ENCODE data around the gene MALRD1. TPM values are rescaled to one million over a fixed set of nuclear protein-coding genes. Genes with fewer than 3 reads are reported as not detected.

MALRD1 gene
- total RNA-seq, 1 experiment from 2014 or later = not detected

DNA sequence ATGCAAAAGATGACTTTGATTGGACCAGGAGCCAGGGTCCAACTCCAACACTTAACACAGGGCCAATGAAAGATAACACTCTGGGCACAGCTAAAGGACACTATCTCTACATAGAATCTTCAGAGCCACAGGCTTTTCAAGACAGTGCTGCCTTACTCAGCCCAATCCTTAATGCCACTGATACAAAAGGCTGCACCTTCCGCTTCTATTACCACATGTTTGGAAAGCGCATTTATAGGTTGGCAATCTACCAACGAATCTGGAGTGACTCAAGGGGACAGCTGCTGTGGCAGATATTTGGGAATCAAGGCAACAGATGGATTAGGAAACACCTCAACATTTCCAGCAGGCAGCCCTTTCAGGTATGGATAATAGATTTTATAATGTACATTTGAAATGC is 160.7 kb downstream of the MALRD1 start:
- DNase-seq (ENCODE audit: extremely low read depth, low read depth) = no peak

DNA sequence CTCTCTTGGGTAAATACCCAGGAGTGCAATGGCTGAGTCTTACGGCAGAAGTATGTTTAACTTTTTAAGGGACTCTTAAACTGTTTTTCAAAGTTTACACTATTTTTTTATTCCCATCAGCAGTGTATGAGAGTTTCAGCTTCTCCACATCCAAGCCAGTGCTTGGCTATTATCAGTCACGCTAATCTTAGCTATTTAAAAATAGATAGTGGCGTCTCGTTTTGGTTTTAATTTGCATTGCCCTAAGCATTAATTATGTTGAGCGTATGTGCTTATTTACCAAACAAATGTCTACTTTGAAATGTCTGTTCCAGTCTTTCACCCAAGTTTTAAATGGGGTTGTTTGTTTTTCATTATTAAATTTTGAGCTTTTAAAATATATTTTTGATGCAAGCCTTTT is 164.0 kb downstream of the MALRD1 start:
- DNase-seq (ENCODE audit: extremely low read depth, low read depth) = no peak

GRCh38 chr10:19221216-19221615 is 172.6 kb downstream of the MALRD1 start:
- no peak for DNase-seq (ENCODE audit: extremely low read depth, low read depth)

GRCh38 chr10:19226025-19226424 is 177.4 kb downstream of the MALRD1 start:
- no peak for DNase-seq (ENCODE audit: extremely low read depth, low read depth)

- DNase-seq (ENCODE audit: extremely low read depth, low read depth) = no peak
Observed at GRCh38 chr10:19231034-19231433, 182.4 kb downstream of the MALRD1 start.

DNA sequence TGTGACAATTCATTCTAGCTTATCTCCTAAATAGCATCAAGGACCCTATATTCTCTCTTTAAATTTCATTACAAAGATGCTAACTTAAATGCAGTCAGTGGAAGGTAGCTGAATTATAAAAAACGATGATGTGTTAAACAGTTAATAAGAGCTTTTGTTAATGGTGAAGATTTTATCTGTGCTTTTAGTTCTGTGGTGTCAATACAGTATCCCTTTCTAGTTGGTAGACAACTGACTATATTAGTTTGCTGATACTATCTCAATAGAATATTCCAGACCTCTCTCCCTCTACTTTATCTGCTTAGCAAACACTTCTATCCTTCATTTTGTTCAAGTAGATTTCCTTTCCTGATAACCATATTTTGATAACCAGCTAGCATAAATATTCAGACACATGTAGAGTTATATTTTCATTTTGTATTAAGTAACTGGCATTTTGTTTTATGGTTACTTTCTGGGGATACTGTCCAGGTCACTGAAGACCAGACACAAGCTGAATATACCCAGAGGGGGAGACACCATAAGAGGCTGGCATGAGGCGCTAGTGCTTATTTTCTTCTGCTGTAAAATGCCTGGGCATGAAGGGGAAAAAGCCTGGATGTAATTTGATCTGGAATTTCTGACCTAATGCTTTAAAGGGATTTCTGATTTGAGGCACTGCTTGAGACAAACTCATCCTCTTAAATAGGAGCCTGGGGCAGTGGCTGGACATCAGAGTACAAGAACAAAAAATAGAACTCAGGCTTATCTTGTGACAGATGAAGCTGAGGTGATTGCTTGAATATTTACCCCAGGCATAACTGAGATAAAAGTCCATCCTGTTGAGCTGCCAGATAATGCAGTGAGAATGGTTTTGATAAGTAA is 197.5 kb downstream of the MALRD1 start:
- DNase-seq (ENCODE audit: extremely low read depth, low read depth) = no peak

- DNase-seq (ENCODE audit: extremely low read depth, low read depth) = no peak
Observed at GRCh38 chr10:19247843-19248242, 199.2 kb downstream of the MALRD1 start.

- no peak for DNase-seq (ENCODE audit: extremely low read depth, low read depth)
Observed at GRCh38 chr10:19250546-19250945, 201.9 kb downstream of the MALRD1 start.

DNA sequence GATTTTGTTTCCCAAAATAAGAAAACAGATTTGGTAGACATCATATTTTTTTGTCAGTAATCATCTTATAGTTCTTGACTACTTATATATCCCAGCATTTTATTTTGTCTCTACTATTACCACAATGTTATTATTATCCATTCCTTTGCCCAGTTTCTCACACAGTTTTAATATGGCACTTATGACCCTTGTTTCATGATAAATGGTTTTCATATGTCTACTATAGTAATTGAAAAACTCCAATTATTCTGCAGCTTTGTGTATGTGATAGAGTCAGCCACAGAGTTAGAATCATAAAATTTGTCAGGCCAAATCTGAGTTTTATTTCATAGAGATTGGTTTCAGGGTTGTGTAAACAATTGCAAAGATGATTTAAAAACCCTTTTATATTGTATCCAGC is 203.9 kb downstream of the MALRD1 start:
- no peak for DNase-seq (ENCODE audit: extremely low read depth, low read depth)

DNA sequence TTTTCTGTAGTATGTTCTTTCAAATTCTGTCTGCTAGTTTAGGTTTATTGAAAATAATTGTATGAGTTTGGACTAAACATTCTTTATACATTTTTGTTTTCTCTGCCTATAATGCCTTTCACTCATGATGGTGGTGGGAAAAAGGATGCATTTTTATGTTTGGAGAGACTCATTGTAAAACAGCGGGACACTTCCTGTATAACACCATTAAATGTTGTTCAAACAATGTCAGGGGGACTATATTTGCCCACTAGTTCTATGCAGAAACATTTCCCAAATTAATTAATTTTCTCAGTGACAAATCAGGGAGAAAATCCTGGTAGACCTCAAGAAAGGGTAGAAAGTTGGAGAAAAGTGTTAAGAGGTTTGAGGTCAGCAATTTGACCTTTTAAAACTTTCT is 207.7 kb downstream of the MALRD1 start:
- no peak for DNase-seq (ENCODE audit: extremely low read depth, low read depth)

GRCh38 chr10:19263262-19263661 is 214.7 kb downstream of the MALRD1 start:
- DNase-seq (ENCODE audit: extremely low read depth, low read depth) = no peak

GRCh38 chr10:19283285-19283684 is 234.7 kb downstream of the MALRD1 start:
- DNase-seq (ENCODE audit: extremely low read depth, low read depth) = no peak

GRCh38 chr10:19283786-19284185 is 235.2 kb downstream of the MALRD1 start:
- no peak for DNase-seq (ENCODE audit: extremely low read depth, low read depth)

GRCh38 chr10:19290770-19291169 is 242.2 kb downstream of the MALRD1 start:
- no peak for DNase-seq (ENCODE audit: extremely low read depth, low read depth)

DNA sequence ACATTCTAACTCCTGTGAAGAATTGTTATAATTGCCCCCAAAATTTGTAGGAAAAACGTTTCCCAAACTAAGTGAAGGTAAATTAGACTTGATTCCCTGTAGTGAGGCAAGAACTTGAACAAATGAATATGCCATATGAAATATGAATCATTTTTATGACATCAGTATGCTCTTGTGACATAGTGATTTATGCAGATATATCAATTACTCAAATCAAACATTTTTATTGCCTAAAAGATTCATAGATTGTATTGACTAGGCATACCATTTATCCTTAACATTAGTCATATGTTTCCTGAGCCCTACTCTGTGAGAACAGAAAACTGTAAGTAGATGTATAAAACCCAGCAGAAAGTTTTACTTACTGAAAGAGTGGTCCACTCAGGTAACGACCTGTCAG is 245.6 kb downstream of the MALRD1 start:
- no peak for DNase-seq (ENCODE audit: extremely low read depth, low read depth)

- no peak for DNase-seq (ENCODE audit: extremely low read depth, low read depth)
Observed at GRCh38 chr10:19299645-19300044, 251.0 kb downstream of the MALRD1 start.

GRCh38 chr10:19302117-19302516 is 253.5 kb downstream of the MALRD1 start:
- no peak for DNase-seq (ENCODE audit: extremely low read depth, low read depth)

- no peak for DNase-seq (ENCODE audit: extremely low read depth, low read depth)
Observed at GRCh38 chr10:19310066-19310465, 261.5 kb downstream of the MALRD1 start.

- no peak for DNase-seq (ENCODE audit: extremely low read depth, low read depth)
Observed at GRCh38 chr10:19316204-19316870, 267.7 kb downstream of the MALRD1 start.

- no peak for DNase-seq (ENCODE audit: extremely low read depth, low read depth)
Observed at GRCh38 chr10:19317952-19318351, 269.4 kb downstream of the MALRD1 start.

GRCh38 chr10:19325581-19325980 is 277.0 kb downstream of the MALRD1 start:
- no peak for DNase-seq (ENCODE audit: extremely low read depth, low read depth)

GRCh38 chr10:19328582-19328981 is 280.0 kb downstream of the MALRD1 start:
- no peak for DNase-seq (ENCODE audit: extremely low read depth, low read depth)

Data from NCI-H460 (cell line).